HG02973 (cell line): ENCODE data around the gene NDUFB7.
"Not testable (repeated sequence)": the region's sequence is repeated elsewhere in the genome, so short reads cannot be mapped to it uniquely, and the experiment has no call there.

Experiments used
- ATAC-seq: cut with Tn5 transposase; IDR thresholded peaks from one replicate; pipeline ENCODE4 v1.9.1; 2021; ENCODE audit warnings: moderate library complexity; ENCODE audit not compliant: unreplicated experiment

NDUFB7 gene

GRCh38 chr19:14571695-14572490 lies at the start of gene NDUFB7:
Gene NDUFB7 (minus strand): TSS chr19:14572066. CDS start chr19:14572000, 66 bp downstream.
- ATAC-seq = peak; percentile 71

GRCh38 chr19:14619404-14619803 lies 47.5 kb upstream of the NDUFB7 start:
- ATAC-seq = no peak

- no peak for ATAC-seq
Measured at GRCh38 chr19:14616407-14616806, 44.5 kb upstream of the NDUFB7 start.

GRCh38 chr19:14615623-14616022 lies 43.8 kb upstream of the NDUFB7 start:
- ATAC-seq = no peak

- ATAC-seq = no peak
Measured at GRCh38 chr19:14614099-14614412, 42.2 kb upstream of the NDUFB7 start.

- not testable (repeated sequence) for ATAC-seq
Measured at GRCh38 chr19:14613399-14614098, 41.7 kb upstream of the NDUFB7 start.

GRCh38 chr19:14612657-14613056 lies 40.8 kb upstream of the NDUFB7 start:
- ATAC-seq = no peak

GRCh38 chr19:14612242-14612641 lies 40.4 kb upstream of the NDUFB7 start:
- not testable (repeated sequence) for ATAC-seq

- ATAC-seq = no peak
Measured at GRCh38 chr19:14611051-14611450, 39.2 kb upstream of the NDUFB7 start.

- no peak for ATAC-seq
Measured at GRCh38 chr19:14606627-14607026, 34.8 kb upstream of the NDUFB7 start.

GRCh38 chr19:14603990-14604387 lies 32.1 kb upstream of the NDUFB7 start:
- peak; percentile 86 for ATAC-seq

GRCh38 chr19:14599548-14600147 lies 27.8 kb upstream of the NDUFB7 start:
- ATAC-seq = no peak

GRCh38 chr19:14595558-14595957 lies 23.7 kb upstream of the NDUFB7 start:
- ATAC-seq = no peak

GRCh38 chr19:14589433-14589832 lies 17.6 kb upstream of the NDUFB7 start:
- ATAC-seq = not testable (repeated sequence)

- peak; percentile 60 for ATAC-seq
Measured at GRCh38 chr19:14585187-14585586, 13.3 kb upstream of the NDUFB7 start.

- not testable (repeated sequence) for ATAC-seq
Measured at GRCh38 chr19:14584372-14584771, 12.5 kb upstream of the NDUFB7 start.

GRCh38 chr19:14582894-14583340 lies 11.1 kb upstream of the NDUFB7 start, which contains the start of gene CLEC17A:
Gene CLEC17A (plus strand): TSS chr19:14583084. CDS start chr19:14583161, 77 bp downstream.
- no peak for ATAC-seq

GRCh38 chr19:14580623-14581237 lies 8.9 kb upstream of the NDUFB7 start:
- ATAC-seq = no peak

GRCh38 chr19:14577885-14578427 lies 6.1 kb upstream of the NDUFB7 start:
- no peak for ATAC-seq

GRCh38 chr19:14577264-14577663 lies 5.4 kb upstream of the NDUFB7 start:
- no peak for ATAC-seq

- no peak for ATAC-seq
Measured at GRCh38 chr19:14576363-14576762, 4.5 kb upstream of the NDUFB7 start.
